Activated gamma-delta T cell (primary cell): Measurements from ENCODE around the gene COL17A1.

Experiments
- DNase-seq: peaks from one replicate; lab custom pipeline; 2025; lab: John Stamatoyannopoulos, UW
- total RNA-seq, 2 donors: gene quantifications; one replicate each; lab custom pipeline; 2026; lab: John Stamatoyannopoulos, UW

The COL17A1 gene
- 0 to 0.04 reads per million in 2 donors for total RNA-seq

DNA sequence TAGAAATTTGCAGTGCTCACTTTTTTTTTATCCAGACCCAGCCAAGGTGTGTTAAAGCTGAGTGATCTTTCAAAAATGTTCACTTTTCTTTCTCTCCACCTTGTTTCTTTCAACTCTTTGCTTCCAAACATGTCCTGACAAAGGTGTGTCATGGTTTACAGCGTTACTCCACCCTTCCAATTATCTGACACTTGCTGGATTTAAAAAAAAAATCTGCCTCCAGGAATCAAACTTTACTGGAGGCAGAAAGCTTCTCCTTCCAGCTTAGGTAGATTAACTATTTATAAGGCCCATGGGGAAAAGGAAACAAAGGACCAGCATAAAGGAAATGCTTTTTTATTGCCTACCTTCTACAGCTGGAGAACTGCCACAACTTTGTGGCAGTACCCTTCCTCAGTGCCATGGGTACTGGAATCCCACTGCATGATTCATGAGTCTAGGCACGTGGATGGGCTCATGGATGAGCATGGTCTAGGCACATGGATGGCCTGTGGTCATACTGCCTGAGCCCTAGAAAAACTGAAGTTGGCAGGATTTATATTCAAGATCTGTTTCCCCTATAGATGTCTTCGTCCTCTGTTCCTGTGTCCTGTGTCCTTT, at the start of gene COL17A1:
TSS of gene COL17A1 (minus strand) at position 80 of the 600 bp plus-strand sequence. CDS start 5,207 bp downstream, outside the sequence.
- no peak for DNase-seq

DNA sequence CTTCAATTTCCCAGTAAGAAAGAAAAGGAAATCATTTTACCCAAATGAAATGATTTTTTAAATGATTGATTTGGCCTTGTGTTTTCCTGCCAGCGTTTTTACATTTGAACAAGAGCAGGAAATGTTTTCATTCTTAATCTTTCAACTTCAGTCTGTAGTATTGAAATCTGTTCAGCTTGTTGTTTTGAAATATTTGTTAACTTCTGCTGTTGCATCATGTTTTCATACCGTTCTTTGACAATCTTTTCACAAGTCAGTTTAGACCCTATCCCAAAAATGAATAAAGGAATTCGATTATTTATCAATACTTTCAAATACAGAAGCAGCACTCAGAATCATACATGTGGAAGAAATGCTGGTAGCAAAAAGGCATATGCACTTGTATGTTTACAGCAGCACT, 44.4 kb upstream of the COL17A1 start:
- DNase-seq = no peak

DNA sequence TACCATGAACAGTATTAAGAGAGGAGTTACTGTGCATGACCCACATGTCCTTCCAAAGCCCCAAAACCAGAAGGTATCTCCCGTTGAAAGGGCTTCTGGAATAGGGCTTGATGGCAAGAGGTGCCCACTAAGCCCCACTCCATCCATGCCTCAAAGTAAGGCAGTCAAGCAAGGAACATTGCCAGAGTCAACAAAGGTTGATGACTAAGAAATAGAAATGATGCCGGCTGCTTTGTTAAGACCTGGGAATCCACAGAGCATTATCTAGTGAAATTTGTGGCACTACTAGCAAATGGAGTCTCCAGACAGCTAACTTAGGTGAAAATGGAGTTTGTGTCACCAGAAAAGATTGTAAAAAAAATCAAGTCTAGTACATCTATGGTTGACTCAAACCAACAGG, 42.5 kb upstream of the COL17A1 start:
- DNase-seq = no peak

DNA sequence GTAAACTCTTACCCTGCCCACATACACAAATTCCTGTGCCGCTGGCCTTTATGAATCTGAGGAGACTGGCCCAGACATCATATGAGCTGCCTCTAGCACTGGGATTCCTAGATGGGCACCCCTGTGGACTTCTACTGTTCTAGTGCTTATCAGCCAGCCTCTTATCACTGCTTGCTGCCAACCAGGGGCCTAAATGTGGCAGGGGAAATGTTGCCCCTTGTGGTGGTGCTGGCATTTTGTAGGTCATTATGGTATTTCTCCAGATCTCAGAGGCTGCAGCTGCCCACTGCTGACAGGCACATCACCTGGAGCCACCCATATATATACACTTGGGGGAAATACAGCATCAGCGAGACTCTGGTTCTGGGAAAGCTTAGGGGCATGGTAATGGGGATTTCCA, 41.7 kb upstream of the COL17A1 start:
- DNase-seq = no peak

DNA sequence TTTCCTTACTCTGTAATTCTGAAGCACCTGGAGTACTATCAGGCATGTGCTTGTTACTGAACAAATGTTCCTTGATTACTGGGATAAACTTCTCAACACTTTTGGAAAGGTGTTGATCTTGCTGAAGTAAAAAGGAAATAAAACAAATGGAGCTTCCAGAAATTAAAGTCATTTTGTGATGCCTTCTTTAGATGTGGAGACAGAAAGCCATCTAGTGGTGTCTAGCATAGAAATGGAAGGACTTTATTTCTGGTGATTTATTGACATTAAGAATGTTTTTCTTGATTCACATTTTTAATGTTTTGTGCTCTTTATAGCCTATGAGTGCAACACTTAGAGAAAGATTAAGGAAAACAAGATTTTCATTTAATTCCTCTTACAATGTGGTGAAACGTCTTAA, 37.7 kb upstream of the COL17A1 start:
- DNase-seq = no peak

DNA sequence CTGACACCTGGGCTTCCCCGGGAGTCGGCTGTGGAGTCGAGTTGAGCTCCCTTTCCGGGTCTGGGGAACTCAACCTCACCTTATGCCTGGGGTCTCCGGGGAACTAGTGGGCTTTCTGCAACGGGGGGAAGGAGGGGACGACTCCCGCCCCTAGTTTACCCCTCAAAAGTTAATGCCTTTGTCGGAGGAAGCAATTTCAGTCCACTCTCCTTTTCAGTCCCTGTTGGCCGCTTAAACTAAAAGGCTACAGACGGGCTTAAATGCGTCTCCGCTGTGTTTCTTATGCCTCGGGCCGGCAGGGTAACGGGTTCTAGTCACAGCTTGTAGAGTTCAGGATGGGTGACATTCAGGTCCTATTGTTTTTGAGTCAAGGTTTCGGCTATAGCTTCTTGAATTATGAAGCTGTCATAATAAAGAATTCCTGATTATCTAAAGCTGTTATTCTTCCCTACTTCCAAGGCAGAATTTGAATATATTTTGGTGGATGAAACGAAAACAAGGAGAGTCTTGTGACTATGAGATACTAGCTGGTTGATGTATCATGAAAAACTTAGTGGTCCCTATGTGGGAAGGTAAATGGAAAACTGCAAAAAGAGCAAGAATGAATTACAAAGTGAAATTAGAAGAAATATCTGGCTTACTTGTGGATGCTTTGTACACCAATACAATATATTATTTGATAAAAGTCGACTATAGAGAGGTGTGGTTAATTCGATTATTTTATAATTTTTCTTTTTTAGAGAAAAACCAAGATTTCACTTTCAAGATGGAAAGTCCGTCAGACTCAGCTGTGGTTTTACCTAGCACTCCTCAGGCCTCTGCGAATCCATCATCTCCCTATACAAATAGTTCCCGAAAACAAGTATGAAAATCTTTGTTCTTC, 36.8 kb upstream of the COL17A1 start:
- no peak for DNase-seq

DNA sequence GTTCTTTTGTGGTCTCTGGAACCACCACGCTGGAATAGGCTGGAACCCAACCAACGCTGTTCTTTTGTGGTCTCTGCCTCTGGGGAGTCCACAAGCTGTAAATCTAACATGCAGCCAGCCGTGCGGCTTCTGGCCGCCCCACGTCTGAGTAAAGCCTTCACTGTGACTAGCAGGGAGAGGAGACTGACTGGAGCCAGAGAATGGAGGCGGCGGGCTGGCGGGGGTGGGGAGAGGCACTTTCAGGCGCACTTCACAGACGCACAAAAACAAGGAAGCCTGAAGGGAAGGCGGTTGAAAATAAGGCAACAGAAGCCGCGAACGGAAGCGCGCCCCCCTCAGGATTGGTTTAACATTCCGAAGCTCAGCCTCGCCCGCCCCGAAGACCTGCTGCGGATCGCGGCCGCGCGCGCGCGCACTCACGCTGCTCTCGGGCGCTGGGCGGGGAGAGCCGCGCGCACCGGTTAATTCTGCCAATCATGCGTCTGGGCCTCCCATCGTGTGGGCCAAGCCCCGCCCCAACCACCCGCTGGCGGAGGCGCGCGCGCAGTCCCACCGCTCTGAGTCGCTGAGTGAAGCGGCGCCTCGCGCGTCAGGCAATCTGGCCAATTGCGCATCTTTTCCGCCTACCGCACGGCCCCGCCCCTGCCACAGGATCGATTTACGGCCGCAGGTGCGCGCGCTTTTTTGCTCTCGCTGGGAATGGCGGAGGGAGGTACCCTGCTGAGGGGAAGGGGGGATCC, 36.0 kb upstream of the COL17A1 start, which contains the start of gene SFR1:
TSS of gene SFR1 (plus strand) at position 687 of the 740 bp plus-strand sequence. CDS start at position 700, 13 bp downstream.
- peak; percentile 100 for DNase-seq

DNA sequence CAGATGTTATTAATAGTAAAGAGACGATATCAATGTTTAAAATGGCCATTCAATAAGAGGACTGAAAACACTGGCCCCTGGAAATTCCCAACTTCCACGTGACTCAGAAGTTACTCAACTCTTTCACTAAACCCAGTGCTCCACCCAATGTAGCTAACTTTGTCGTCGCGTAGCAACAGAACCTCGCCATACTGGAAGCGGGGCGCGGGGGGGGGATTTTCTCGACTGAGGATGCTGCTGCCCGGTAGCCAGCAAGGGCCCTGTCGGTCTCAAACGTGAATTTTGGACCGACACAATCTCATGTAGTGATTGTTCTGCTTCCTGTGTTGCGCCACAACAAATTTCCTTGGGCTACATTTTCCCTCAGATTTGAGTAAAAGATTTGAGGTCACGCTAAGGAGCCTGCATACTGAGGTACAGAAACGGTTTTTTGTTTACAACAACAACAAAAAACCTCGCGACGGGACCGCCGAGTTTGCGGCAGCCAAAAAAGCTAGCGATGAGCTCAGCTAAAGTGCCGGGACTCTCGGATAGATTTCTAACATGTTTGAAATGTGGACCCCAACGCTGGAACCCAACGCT, 35.3 kb upstream of the COL17A1 start:
- DNase-seq = peak; percentile 69

DNA sequence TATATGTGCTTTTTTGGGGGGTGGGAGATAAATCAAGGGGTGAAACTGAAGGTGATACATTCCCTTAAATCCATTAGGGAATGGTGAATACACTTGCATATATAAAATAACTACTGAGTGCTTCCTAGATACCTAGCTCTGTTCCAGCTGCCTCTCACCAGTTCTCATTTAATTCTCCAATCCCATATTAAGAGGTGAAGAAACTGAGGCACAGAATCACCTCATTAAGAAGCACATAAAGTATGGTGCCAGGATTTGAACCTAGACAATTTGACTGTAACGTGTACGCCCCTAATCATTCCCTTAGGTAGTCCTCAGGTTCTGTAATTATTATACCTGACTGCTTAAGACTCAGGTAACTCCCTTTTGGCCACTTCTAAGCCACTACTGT, 34.8 kb upstream of the COL17A1 start:
- DNase-seq = no peak

DNA sequence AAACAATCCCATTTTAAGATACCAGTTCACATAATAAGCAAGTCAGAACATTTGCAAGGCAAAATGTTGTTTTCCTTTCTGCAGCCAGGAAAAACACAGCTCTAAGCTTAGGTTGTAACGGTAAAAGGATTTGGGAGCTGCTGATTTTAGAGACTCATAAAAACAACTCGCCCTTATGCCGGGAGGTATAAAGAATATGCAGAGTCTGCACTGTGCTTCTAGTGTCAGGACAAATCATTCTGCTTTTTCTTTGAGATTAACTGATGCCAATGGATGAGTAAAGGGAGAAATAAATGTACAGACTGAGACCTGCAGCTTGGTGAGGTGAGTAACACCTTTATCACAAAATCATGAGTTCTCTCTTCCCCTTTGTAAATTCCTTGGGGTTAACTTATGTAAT, 34.3 kb upstream of the COL17A1 start:
- DNase-seq = no peak

DNA sequence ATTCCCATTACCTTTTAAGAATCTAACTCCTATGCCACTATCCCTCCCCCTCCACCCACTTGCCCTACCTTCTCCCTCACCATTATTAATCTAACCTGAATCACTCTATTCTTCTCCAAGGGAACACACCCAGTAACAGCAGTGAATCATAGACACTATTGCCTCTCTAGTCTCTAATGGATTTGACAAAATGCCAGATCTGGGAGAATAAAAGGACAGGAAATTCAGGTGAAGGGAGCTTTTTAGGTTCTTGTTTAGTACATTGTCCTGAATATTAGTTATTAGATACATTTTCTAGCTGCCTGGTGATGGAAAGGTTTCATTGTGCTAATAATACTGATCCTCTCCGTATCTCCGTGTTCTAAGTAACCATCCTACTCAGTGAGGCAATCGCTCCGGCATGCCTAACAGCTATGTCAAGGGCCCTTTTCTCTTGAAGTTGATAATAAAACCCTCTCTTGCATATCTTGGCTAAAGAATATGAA, 32.2 kb upstream of the COL17A1 start:
- DNase-seq = no peak

DNA sequence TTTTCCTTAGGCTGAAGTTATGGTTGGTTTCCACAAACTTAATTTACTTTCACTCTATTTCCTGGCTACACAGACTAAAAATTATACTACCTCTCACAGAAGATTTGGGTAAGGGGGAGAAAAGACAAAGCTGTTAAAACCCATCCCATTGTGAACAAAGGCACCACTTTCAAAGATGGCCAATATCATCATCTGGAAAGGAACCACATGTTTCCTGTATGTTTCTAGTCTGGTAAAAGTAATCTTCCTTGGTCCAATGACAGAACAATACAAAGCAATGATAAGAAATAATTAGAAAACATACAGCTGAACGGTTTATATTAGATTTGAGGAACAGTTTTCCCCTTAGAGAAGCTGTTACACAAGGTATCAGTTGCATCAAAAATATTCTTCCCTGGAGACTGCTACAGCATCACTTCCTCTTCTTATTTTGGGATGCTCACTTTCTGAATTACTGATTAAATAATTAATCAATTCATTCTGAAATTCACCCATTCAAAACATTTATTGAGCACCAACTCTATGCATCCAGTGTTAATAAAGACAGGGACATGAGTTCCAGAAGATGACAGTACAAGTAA, 27.8 kb upstream of the COL17A1 start:
- DNase-seq = no peak

DNA sequence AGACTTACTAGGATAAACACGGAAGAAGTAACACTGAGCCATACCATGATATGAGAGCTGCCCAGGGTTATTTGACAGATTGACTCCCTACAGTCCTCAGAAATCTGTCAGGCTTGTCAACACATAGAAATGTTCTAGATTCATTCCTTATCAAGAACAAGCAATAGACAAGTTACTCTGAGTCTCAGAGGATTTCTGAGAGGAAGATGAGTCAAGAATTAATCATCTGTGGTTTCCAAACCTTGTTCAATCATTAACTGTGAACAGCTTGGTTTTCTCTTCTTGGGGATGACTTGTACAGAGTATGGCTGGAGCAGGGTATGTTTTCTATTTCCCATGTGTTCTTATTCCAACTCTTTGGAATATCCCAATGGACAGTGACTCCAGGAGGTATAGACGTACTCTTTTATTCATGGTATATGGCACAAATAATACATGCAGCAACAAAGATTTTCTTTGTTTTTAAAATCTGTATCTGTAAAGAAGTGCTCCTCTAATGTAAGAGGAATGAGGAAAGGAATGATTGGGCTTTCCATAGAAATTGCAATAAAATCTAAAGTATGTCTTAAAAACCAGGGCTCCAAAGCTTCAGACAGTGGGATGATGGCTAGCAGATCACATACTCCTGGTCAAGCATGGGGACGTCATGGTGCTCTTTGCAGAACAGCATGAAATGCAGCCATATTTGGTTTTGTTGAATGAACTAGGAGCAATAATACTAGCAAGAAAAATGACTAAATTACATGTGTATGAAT, 24.4 kb upstream of the COL17A1 start:
- no peak for DNase-seq

DNA sequence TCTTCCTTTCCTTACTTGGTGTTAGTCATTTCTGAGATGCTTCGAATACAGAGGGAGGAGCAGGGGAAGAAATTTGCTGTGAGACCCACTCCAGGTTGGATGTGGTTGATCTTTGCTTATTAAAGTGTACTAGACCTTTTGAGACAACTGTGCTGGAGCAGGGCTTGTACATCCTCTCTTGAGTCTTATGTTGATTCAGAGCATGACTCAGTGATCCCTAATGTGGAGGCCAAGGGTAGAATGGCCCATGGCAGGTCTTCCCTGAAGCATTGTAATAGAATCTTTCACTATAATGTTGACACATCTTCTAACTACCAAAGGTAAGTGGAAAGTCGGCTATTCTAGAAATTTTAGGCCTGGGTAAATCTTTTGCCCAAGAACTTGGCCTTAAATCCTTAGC, 19.2 kb upstream of the COL17A1 start:
- DNase-seq = no peak

DNA sequence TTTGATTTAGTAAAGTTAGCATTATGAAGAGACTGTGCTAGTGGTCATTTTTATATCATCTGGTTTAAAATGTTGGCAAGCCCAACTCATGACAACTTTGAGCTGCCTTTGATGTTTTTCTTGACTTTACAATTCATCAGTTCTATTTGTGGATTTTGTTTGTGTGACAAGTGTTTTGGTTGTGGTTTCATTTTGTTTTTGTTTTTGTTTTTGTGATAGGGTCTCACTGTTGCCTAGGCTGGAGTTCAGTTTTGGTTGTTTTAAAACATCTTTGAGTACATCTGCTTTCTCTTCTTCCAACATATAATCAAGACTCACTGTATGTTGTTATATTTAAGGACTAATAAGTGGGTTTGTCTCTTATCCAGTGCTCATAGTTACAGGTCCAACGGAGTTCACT, 18.7 kb upstream of the COL17A1 start:
- no peak for DNase-seq

DNA sequence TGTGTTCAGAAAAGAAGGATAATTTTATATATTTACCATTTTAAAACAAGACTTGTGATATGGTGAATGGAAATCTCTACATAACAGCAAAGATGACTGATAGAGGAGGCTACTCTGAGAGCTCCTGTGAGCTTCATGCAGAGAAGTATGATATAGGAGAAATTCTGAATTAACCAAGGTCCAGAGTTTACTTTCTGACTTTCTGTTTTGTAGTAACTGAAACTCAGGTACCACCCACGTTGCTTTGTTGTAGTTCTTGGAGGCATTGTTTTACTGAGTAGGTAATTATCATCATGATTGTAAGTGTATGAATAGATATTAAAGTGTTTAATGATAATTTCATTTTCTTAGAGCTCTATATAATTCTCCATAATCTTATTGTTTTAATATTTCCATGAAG, 18.3 kb upstream of the COL17A1 start:
- DNase-seq = no peak

DNA sequence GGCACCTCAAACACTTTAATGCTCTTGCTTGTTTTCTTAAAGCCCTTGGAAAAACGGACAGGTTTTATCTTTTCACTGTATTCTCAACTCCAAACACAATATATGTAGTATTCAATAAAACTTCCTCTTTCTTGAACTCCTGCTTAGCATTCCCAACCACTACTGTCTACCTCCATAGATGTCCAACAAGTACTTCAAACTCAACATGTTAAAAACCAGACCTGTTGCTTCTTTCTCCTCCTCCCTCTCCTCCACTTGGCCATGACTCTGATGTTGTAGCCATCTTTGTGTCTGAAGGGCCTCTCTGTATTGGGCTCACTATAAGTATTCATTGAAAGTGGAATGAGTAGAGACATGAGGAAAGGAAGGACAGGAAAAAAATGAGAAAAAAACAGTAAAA, 16.2 kb upstream of the COL17A1 start:
- DNase-seq = no peak

DNA sequence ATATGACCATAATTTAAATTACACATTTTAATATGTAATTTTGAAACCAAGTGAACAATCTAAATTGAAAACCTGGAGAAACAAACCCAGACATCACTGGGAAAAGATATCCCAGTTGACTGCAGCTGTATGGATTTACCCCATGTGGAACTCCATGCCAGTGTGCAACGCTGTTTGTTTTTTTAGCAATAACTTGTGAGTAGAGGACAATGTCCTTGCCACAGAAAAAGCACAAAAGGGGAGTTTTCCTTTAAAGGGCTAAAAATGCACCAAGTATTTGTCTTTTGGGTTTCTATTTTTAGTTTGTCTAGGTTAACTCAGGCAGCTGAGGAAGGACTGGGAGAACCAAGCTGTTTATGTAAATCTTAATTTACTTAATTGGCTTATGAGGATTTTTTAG, 15.1 kb upstream of the COL17A1 start:
- DNase-seq = no peak

DNA sequence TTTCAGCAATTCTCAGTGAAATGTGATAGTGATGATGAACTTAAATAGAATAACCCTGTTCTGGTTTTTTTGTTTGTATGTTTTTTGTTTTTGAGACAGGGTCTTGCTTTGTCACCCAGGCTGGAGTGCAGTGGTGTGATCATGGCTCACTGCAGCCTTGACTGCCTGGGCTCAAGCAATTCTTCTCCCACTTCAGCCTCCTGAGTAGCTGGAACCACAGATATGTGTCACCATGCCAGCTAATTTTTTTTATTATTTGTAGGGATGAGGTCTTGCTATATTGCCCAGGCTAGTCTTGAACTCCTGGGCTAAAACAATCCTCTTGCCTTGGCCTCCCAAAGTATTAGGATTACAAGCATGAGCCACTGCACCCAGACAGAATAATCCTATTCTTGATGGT, 14.3 kb upstream of the COL17A1 start:
- DNase-seq = no peak

DNA sequence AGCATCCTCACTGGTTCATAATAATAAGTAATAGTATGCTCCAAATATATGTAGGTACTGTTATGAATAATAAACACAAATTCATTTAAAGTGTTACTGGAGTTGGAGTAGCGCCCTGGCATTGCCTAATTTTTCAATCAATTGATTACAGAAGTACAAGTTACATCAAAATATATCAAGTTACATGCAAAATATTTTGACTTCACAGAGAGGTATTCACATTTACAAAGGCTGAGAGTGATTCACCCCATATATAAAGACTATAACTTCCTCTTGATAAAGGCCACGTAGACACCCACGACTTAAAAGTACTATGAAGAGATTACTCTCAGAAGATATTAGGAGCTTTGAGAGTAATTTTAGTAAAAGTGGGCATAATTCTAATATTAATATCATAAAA, 13.6 kb upstream of the COL17A1 start:
- no peak for DNase-seq

DNA sequence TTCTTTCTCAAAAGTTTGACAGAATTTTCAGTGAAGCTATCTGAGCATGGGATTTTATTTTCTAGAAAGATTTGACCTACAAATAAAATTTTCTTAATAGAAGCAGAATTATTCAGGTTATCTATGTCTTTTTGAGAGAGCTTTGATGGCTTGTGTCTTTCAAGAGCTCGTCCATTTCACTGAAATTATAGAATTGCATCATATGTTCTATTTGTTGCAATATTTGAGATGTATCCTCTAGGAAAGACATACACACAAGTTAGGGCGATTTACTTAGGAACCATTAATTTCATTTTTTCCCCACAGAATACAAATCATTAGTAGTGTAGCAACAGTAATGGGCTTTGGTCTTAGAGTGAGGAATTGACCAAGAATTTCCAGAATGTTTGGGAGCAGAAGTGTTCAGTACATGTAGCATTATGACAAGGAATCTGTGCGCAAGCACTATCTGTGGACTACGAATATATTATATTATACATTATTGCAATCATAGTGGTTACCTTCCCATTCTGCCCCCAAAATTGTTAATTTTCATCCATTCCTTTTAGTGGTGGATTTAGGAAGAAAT, 12.8 kb upstream of the COL17A1 start:
- no peak for DNase-seq
